GM13976 (cell line): ENCODE data around the gene TREX2.

Experiments
- DNase-seq: peaks from one replicate; pipeline ENCODE4 v3.0.0; 2012; ENCODE audit warnings: low spot score
- in situ Hi-C: fragments of 300-500 bp; cut with MboI; formaldehyde crosslinking; loops from one replicate; pipeline ENCODE4 v1.12.0; 2022; ENCODE audit warnings: low sequenced_read_pairs, mixed read lengths, inconsistent platforms; ENCODE audit not compliant: unreplicated experiment
- TF ChIP-seq, protein P1 (sequence below): IDR thresholded peaks from 2 replicates; pipeline ENCODE4 v1.5.1; 2012; ENCODE audit warnings: borderline replicate concordance, mild to moderate bottlenecking; ENCODE audit not compliant: insufficient read depth; ENCODE audit errors: extremely low read depth, missing control alignments, control extremely low read depth

Gene TREX2

DNA sequence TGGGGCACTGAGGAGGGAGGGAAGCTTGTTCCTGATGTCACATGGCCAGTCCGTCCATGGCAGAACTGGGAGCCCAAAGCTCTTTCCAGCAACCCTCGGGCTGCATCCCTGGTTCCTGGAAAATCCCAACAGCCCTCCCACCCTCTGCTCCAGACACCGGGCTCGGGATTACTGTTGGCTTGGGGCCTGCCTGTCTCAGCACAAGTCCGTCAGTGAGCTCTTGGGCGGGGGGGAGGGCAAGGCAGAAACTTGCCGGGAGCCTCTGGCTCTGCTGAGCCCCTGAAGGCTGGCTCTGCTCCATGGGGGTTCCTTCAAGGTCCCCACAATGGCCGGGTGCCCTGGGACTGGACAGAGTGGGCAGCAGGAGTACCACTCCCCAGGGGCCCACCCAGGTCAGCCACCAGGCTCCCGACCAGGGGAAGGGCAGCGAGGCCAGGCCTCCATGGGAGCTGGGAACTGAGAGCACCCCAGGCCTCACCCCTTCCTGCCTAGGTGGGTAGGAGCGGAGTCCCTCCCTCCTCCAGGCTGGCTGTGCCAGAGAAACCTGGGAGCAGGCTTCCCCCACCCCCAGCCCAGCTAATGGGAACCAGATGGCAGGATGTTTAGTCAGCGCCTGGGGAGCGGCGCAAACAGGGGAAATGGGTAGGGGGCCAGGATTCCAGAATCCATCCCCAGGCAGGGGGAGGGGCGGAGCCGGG lies 31.0 kb upstream of the TREX2 start:
- no peak for DNase-seq
- in situ Hi-C loops = no loop called here
- TF ChIP-seq, protein P1, sequence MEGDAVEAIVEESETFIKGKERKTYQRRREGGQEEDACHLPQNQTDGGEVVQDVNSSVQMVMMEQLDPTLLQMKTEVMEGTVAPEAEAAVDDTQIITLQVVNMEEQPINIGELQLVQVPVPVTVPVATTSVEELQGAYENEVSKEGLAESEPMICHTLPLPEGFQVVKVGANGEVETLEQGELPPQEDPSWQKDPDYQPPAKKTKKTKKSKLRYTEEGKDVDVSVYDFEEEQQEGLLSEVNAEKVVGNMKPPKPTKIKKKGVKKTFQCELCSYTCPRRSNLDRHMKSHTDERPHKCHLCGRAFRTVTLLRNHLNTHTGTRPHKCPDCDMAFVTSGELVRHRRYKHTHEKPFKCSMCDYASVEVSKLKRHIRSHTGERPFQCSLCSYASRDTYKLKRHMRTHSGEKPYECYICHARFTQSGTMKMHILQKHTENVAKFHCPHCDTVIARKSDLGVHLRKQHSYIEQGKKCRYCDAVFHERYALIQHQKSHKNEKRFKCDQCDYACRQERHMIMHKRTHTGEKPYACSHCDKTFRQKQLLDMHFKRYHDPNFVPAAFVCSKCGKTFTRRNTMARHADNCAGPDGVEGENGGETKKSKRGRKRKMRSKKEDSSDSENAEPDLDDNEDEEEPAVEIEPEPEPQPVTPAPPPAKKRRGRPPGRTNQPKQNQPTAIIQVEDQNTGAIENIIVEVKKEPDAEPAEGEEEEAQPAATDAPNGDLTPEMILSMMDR = no peak

DNA sequence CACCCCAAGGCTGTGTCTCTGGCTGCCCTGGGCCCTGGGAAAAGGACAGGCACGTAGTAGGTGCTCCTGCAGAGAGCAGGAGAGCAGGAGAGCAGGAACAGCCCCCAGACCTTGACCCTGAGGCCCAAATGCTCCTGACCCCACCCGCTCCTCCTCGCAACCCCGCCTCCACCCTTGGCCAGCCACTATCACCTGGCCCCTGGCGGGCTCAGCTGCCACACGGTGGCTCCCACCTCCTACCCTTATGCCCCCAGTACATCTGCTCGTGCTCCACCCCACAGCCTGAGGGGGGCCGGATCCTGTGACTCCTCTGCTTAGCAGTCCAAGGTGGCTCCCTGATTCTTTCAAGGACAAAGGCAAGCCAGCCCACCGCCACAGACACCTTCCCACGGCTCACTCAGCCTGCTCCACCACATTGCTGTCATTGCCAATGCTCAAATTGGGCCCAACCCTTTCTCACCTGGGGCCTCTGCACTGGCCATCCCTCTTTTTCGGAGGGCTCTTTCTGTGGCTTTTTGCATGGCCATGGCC lies 30.0 kb upstream of the TREX2 start:
- in situ Hi-C loops = no loop called here
- TF ChIP-seq, protein P1 = no peak
- DNase-seq = no peak

DNA sequence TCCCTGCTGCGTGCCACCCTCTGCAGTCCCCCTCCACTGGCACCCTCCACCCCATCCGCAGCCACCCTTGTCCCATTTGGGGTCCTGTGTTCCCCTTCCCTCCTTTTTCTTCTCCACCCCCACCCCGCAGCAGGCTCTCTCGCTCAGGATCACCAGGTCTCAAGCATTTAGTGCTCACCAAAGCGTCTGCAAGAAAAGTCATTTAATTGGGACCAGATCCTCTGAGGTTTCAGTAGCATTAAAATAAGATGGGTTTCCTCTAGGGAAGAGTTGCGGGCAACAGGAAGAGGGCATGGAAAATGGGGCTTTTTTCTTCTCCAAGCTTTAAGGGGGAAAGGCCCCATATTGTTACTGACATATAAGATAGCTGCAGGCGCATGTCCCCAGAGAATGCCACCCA lies 29.4 kb upstream of the TREX2 start:
- DNase-seq = no peak
- in situ Hi-C loops = no loop called here
- TF ChIP-seq, protein P1 = no peak

DNA sequence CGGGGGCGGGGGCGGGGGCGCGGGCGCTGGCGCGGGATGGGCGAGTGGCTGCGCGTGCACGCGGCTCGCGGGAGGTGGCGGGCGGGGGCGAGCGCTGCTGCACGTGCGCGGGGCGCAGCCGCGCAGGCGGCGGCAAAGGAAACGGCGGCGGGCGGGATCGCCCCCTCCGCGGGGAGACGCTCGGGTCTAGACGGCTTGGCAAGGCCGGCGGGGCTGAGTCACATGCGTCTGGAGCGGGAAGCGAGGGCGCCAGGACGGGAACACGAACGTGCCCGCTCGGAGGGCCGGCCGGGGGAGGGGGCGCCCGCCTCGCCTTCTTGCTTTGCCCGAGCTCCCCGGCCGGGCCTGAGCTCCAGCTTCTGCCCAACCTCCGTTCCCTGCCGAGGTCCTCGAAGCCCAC lies 28.9 kb upstream of the TREX2 start:
- TF ChIP-seq, protein P1 = no peak
- in situ Hi-C loops = no loop called here
- no peak for DNase-seq

DNA sequence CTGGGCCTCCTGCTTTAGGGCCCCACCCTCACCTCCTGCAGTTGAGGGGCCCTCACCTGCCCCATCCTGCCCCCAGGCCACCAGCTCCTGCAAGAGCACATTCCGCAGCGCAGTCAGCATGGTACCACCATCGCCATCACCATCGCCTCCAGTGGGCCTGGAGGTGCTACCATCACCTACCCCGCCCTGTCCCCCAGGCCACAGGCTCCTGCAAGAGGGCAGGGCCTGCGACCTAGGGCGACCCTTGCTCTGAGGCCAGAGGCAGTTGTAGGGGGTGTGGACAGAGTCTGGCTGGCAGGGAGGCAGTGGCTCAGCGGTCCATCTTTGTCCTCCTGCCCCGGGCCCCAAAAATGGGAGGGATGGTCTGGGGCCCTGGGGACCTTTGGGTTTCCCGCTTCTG lies 28.4 kb upstream of the TREX2 start:
- no peak for DNase-seq
- in situ Hi-C loops = no loop called here
- TF ChIP-seq, protein P1 = no peak

DNA sequence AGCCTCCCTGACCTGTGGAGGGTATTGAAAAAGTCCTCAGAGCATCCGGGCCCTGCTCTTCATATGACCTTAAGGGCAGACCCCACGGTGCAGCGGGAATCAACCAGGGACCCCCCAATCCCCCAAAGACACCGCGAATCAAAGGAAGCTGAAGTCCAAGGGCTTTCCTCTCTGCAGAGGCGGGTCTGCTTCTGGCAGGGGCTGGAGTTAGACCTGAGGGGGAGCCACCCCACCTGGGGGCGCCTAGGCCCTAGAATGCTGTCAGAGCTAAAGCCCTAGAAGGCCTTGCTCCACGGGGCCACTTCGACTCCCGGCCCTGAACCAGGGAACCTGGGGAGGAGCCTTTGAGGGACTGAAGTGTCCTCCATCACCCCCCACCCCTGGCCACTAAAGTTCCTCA lies 27.3 kb upstream of the TREX2 start:
- DNase-seq = no peak
- TF ChIP-seq, protein P1 = no peak
- in situ Hi-C loops = no loop called here
